ENCODE data around the gene CREB5. TPM values are rescaled to one million over a fixed set of nuclear protein-coding genes. Genes with fewer than 3 reads are reported as not detected.

CREB5 gene
- total RNA-seq, 1 experiment from 2014 or later, result 1.3 TPM

GRCh38 chr7:28533267-28533666 lies 120.9 kb downstream of the CREB5 start (continued):
- TF ChIP-seq USF1 (CRISPR knock-in tag; IDR thresholded peaks at IDR 0.05), result no peak

- CTCF ChIA-PET, result interaction anchor here (0.8 kb wide), 1 partner anchor 82 kb away, joined by 3 read pairs; no protein-coding TSS in a partner anchor
- peaks cover 10% of the 10 kb centered on the region for H3K9me3 Mint-ChIP-seq
- no peaks in the 10 kb centered on the region for H3K27me3 Mint-ChIP-seq (ENCODE audit: low read depth)
- DNase-seq (ENCODE audit: low spot score) (no peak), ATAC-seq (no peak)
- H3K36me3 Mint-ChIP-seq, result peaks cover 4% of the 10 kb centered on the region
- peaks cover 25% of the 10 kb centered on the region for H3K4me1 Mint-ChIP-seq
- TF ChIP-seq PRDM15 (CRISPR knock-in tag; IDR thresholded peaks at IDR 0.05) (no peak), E2F5 (CRISPR knock-in tag; IDR thresholded peaks at IDR 0.05) (no peak), CREB1 (CRISPR knock-in tag; IDR thresholded peaks at IDR 0.05) (no peak), GABPB1 (CRISPR knock-in tag; IDR thresholded peaks at IDR 0.05) (no peak), AR (CRISPR knock-in tag; IDR thresholded peaks at IDR 0.05) (no peak), USF2 (CRISPR knock-in tag; IDR thresholded peaks at IDR 0.05) (no peak), FOXP1 (CRISPR knock-in tag; IDR thresholded peaks at IDR 0.05; ENCODE audit: borderline replicate concordance) (no peak), IRF2 (CRISPR knock-in tag; IDR thresholded peaks at IDR 0.05; ENCODE audit: borderline replicate concordance, low read depth) (no peak), ZNF121 (CRISPR knock-in tag; IDR thresholded peaks at IDR 0.05) (no peak)
- no peak overlapping the region for H3K4me3 Mint-ChIP-seq
- POLR2A ChIA-PET, result interaction anchor here (0.6 kb wide), 1 partner anchor 1451 kb away, joined by 4 read pairs; no protein-coding TSS in a partner anchor
- H3K27ac Mint-ChIP-seq, result no peak overlapping the region
Measured at GRCh38 chr7:28533731-28534531, 121.6 kb downstream of the CREB5 start.

GRCh38 chr7:28536259-28536658 lies 123.9 kb downstream of the CREB5 start:
- Mint-ChIP-seq H3K9me3 (peaks cover 10% of the 10 kb centered on the region), H3K36me3 (peaks cover 4% of the 10 kb centered on the region), H3K27me3 (ENCODE audit: low read depth) (no peaks in the 10 kb centered on the region), H3K27ac (no peak overlapping the region), H3K4me3 (no peak overlapping the region), H3K4me1 (peaks cover 6% of the 10 kb centered on the region)
- ATAC-seq (peak; percentile 99), DNase-seq (ENCODE audit: low spot score) (peak; percentile 59)
- POLR2A ChIA-PET, result interaction anchor here (1.1 kb wide), 1 partner anchor 101 kb away, joined by 4 read pairs; no protein-coding TSS in a partner anchor
- TF ChIP-seq TEAD4 (CRISPR knock-in tag; IDR thresholded peaks at IDR 0.05) (0 out of 2 replicates have a peak, but pooled peaks have one; percentile 70), TEAD1 (CRISPR knock-in tag; IDR thresholded peaks at IDR 0.05) (peak; percentile 87; the same call in 1 of the 2 replicates), GRHL2 (CRISPR knock-in tag; IDR thresholded peaks at IDR 0.05; ENCODE audit: insufficient replicate concordance, severe bottlenecking) (no peak), AR (CRISPR knock-in tag; IDR thresholded peaks at IDR 0.05) (no peak), GTF2I (CRISPR knock-in tag; conservative IDR thresholded peaks at IDR 0.05) (no peak), MAX (CRISPR knock-in tag; IDR thresholded peaks at IDR 0.05) (no peak), ZNF121 (CRISPR knock-in tag; IDR thresholded peaks at IDR 0.05) (peak; percentile 99), ZBTB21 (CRISPR knock-in tag; IDR thresholded peaks at IDR 0.05; ENCODE audit: borderline replicate concordance) (0 out of 2 replicates have a peak, but pooled peaks have one; percentile 18), ZNF263 (CRISPR knock-in tag; IDR thresholded peaks at IDR 0.05; ENCODE audit: low read depth) (no peak)
- CTCF ChIA-PET, result interaction anchor here (0.6 to 1.6 kb wide), 18 partner anchors 9 to 386 kb away, joined by 3 to 6 read pairs (median 4); partner anchors contain the start of gene CREB5
